HG03565 (cell line): ENCODE data around the gene KIF26A.

Experiments used
- ATAC-seq: cut with Tn5 transposase; IDR thresholded peaks from one replicate; pipeline ENCODE4 v1.9.1; 2021; ENCODE audit warnings: mild to moderate bottlenecking, moderate library complexity; ENCODE audit not compliant: unreplicated experiment

KIF26A gene

DNA sequence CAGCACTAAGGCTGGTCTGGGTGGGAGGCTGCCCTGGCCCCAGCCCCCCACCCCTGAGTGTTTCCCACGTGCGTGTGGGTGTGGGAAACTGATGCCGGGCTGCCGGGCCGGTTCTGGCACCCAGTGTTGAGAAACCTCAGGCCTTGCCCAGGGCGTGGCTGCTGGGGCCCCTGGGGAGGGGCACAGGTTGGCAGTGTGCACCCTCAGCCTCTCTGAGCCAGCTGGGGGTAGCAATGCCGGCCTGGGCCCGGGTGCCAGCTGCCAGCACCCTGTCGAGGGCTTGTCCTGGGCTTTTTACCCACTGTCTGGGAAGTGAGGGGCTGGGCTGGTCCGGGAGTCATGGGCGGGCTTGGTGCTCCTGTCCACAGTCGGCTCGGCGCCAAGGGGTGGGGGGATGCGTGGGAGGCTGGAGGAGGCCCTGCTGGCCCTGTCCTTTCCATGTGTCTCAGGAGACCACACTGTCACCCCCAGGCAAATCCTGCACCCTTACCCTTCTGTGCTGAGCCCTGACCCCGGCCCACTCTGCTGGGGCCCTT is 37.2 kb upstream of the KIF26A start:
- no peak for ATAC-seq

- ATAC-seq = no peak
Observed at GRCh38 chr14:104101651-104102281, 36.6 kb upstream of the KIF26A start.

GRCh38 chr14:104102282-104102914 is 36.0 kb upstream of the KIF26A start:
- no peak for ATAC-seq

DNA sequence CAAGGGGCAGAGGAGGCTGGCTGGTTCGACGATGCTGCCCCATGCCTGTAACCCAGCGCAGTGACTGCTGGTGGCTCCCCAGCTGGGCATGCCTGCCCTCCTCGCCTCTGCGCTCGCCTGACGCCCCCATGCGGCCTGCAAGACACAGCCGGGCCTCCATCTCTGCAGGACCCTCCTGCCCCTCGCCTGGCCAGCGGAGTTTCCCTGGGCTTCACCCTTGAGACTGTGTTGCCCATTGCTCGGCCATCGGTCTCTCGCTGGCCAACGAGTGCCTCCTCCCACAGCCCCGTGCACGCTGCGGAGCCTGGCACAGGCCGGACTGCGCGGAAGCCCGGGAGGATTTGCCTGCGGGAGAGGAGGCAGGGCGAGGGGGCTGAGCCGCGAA is 35.3 kb upstream of the KIF26A start:
- ATAC-seq = no peak

- no peak for ATAC-seq
Observed at GRCh38 chr14:104103446-104104075, 34.8 kb upstream of the KIF26A start.

- no peak for ATAC-seq
Observed at GRCh38 chr14:104104076-104104901, 34.1 kb upstream of the KIF26A start.

GRCh38 chr14:104105071-104105821 is 33.1 kb upstream of the KIF26A start:
- no peak for ATAC-seq

DNA sequence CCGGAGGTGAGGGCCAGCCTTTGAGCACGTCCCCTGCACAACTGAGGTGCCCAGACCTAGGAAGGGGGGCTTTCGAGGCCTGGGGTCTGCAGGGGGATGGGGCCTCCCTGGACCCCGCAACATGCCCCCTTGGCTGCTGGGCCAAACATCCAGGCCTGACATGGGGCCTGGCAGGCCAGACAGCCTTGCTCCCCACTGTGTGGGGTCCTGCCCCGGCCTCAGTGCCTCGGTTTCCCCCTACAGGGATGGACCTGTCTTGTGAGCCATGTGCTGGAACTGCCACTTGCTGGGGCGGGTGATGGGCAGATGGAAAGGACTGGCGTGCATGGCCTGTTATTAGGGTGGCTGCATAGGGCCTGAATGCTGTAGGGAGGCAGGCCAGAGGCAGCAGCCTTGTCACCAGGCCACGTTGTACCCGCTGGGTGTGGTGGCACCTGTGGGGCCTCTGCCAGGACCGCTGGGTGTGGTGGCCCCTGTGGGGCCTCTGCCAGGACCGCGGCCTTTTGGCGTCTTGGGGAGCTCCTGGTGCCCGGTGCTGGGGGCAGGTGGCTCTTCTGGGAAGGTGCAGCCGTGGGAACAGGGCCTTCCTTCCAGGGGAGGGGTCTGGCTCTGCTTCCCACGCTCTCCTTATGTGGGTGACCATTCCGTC is 32.4 kb upstream of the KIF26A start:
- no peak for ATAC-seq

DNA sequence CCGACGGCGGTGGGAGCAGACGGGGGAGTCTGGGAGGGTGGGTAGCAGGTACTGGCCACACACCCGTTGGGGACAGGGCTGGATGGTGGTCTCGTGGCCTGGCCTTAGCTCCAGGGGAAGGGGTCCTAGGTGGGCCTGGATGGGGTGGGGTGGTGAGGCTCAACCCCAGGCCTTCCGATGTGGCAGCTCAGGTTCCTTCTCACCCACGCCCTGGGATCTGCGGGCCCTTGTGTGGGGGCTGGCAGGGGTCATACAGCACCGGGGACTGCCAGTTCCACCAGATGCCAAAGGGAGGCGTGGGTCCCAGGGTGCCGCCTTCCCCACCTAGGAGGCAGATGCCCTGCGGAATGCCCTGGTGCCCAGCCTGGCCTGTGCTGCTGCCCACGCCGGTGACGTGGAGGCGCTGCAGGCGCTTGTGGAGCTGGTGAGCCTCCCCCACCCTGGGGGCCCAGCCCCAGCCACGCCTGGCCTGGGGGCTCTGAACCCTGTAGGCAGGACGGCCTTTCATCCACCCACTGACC is 31.9 kb upstream of the KIF26A start:
- no peak for ATAC-seq

GRCh38 chr14:104107101-104107581 is 31.2 kb upstream of the KIF26A start:
- ATAC-seq = no peak

DNA sequence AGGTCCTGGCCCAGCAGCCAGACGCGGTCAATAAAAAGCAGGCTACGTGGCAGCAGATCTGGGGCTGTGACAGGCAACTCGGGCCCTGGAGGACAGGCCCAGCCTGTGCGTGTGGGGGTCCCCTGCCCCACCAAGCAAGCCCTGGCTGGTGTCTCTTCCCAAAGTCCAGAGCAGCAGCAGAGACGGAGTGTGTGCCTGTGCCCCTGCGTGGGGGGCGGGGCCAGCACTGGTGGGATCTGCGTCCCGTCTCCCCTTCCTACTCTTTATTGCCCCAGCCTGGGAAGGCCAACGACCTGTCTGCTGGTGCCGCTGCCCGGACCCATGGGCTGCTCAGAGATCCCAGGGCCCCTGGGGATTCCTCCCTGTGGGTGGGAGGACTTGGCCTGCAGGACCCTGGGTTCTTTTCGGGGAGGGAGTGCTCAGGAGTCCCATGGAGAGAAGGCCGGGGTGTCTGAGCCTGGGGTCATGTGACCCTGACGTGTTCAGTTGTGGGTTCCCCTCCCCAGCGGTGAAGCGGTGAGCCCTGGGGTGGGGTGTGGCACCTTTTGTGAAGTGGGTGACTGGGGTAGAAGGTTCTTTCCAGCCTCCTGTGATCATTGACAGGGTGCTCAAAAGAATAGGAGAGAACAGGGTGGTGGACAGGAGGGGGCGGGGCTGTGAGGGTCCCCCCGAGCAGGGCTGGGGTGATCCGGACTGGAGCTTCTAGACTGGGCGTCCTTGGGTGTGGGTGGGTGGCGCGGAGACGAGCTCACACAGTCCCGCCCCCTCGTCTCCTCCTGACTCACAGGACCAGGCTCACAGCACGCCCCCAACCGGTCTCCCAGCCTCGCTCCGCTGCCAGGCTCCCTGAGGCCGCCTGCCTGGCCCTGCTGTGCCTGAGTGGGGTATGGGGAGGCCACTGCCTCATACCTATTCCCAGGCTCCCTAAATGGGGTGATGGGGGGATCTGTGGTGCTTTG is 30.5 kb upstream of the KIF26A start:
- ATAC-seq = no peak

GRCh38 chr14:104108570-104109541 is 29.5 kb upstream of the KIF26A start:
- ATAC-seq = no peak

GRCh38 chr14:104109731-104110361 is 28.5 kb upstream of the KIF26A start:
- ATAC-seq = no peak

DNA sequence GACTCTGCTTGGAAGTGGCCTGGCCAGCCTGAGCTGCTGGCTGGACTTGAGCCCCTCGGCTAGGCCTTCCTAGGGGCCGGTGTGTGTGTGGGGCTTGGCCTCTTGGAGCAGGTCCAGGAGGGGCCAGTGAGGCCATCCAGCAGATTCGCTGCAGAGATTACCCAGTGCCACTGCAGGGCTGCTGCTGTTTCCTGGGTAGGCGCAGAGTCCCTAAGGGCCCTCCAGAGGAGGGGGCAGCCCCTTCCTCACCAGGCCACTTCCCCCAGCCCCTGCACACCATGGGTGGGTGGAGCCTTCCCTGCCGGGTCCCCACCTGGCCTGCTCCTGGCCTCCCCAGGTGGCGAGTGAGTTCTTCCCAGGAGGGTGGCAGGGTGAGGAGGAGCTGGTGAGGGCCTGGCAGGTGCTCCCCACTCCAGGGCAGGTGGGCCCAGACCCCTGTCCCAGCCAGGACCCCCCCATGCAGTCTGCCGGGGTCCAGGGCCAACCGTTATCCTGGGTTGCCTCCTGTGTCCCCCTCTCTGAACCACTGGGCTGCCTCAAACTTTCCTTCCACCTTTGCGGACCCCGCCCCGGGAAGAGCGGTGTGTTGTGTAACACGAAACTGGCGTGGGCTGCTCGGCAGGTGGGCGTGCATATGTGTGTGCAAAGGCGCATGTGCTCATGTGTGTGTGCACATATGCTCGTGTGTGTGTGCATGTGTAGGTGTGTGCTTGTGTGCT is 27.7 kb upstream of the KIF26A start:
- ATAC-seq = no peak

GRCh38 chr14:104111301-104112112 is 26.9 kb upstream of the KIF26A start:
- ATAC-seq = no peak
